Colon (tissue), 2 donors: ENCODE results near the gene IFITM1.
"Not testable (repeated sequence)": the region's sequence is repeated elsewhere in the genome, so short reads cannot be mapped to it uniquely, and the experiment has no call there.

ENCODE experiments used
- FAIRE-seq: peaks from 2 replicates; lab custom pipeline; 2012; peaks lifted over from hg19 to GRCh38; lab: Jason Lieb, UNC
- donor health status: control.
- donor health status: control.

The IFITM1 gene

DNA sequence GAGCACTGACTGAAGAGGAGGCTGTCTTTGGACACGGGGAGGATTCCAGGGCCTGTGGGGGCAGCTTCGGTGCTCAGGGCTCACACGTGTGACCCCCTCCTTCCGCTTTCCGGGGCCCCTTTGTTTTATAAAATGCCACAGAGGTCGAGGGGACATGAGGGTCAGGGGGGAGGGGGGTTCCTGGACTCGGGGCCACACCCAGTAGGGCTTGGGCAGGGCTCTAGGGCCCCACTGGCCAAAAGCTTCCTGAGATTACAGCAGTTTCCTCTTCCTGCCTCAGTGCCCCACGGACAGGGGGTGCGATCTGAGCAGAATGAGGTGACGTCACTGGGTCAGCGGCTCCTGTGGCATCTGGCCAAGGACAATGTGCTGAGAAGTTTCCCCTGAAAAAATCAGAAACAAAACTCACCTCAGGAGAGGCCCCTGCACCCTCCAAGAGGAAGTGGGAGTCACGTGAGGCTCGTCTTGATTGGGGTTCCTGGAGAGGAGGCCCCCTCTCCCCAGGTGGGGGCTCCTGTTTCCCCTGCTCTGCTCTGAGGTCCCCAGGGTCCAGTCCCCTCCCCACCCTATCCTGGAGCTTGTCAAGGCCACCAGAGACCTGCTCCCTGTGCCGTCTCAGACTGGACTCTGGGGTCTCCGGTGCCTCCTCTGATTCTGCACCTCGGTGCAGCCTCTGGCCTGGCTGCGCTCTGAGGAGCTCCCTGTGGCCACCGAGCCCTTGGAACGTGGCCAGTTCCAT, 13.2 kb downstream of the IFITM1 start:
- no peak for FAIRE-seq

- no peak for FAIRE-seq
Measured at GRCh38 chr11:327581-327923, 13.7 kb downstream of the IFITM1 start.

DNA sequence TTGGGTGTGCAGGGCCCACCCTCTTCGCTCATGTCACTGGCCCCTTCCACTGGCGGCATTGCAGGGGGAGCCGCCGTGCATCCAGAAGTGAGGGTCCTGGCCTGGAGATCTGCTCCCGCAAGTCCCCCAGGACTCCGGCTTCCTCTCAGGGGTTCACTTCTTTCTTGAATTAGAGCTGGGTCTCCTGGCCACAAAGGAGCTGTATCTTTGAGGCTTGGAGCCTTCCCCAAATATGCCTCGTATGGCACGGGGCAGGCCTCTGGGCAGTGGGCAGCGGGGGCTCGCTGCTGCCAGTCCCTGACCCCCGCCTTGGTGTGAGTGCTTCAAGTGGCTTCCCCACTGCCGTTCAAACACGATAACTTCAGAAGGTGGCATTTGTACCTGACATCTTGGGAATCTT, 14.2 kb downstream of the IFITM1 start:
- FAIRE-seq, result no peak

- not testable (repeated sequence) for FAIRE-seq
Measured at GRCh38 chr11:328516-329100, 14.8 kb downstream of the IFITM1 start.

DNA sequence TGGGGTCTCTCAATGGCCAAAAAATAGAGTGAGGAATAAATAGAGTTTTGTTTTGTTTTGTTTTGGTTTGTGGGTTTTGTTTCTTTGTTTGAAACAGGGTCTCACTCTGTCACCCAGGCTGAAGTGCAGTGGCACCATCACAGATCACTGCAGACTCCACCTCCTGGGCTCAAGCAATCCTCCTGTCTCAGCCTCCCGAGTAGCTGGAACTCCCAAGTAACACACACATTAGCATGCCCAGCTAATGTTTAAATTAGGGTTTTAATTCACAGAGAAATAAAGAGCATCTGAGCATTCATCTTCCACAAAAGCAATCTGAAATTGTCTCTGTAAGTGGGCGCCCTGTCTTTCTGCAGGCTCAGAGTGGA, 16.0 kb downstream of the IFITM1 start:
- FAIRE-seq, result no peak

GRCh38 chr11:330307-330693, 16.5 kb downstream of the IFITM1 start:
- FAIRE-seq, result no peak

- FAIRE-seq, result no peak
Measured at GRCh38 chr11:330694-331357, 17.0 kb downstream of the IFITM1 start.

- no peak for FAIRE-seq
Measured at GRCh38 chr11:331358-332060, 17.7 kb downstream of the IFITM1 start.

GRCh38 chr11:332651-333480, 19.0 kb downstream of the IFITM1 start:
- FAIRE-seq, result no peak

DNA sequence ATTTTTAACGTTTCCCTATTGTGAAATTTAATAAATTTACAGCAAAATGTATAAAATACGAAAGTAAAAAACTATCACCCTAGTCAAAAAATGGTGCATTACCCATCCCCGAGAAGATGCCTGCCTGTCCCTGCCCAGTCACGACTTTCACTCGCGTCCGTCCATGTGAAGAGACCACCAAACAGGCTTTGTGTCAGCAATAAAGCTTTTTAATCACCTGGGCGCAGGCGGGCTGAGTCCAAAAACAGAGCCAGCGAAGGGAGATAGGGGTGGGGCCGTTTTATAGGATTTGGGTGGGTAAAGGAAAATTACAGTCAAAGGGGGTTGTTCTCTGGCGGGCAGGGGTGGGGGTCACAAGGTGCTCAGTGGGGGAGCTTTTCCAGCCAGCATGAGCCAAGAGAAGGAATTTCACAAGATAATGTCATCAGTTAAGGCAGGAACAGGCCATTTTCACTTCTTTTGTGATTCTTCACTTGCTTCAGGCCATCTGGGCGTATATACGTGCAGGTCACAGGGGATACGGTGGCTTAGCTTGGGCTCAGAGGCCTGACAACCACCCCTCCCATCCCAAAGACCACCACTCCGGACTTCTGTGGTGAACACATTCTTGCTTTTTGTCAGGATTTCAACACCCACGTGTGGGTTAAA, 19.9 kb downstream of the IFITM1 start:
- FAIRE-seq, result not testable (repeated sequence)

DNA sequence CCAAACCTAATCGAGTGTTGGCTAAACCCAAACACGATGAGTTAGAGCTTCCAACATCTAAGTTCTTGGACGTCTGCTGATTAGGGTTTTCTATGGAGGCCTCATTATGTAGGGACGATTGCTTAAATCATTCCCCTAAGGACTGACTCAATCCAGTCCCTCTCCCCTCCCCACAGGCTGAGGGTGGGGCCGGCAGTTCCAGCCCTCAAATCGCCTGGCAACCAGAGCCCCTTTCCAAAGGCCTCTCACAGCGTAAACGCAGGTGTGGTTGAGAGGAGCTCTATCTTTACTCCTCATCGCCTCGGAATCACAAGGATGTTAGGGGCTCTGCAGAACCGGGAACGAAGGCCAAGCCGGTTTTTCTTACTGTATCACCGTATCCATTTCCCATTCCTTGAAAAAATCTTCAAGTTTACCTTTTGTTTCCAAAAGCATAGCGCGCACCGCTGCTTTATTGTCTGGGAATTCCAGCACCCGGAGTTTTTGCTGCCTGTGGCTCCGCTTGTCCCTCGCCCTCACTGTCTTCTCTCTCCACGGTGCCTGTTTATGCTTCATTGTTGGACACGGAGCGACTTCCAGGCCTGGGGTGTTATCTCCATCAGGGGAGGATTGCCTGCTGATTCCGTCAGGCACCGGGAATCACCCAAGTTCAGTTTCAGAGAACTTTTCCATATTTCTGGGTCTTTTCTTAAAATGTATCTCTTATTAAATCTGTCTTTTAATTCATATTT, 20.6 kb downstream of the IFITM1 start:
- FAIRE-seq, result no peak

GRCh38 chr11:335779-336658, 22.2 kb downstream of the IFITM1 start:
- no peak for FAIRE-seq

GRCh38 chr11:336659-337198, 22.9 kb downstream of the IFITM1 start:
- no peak for FAIRE-seq

- no peak for FAIRE-seq
Measured at GRCh38 chr11:337711-338110, 23.9 kb downstream of the IFITM1 start.

DNA sequence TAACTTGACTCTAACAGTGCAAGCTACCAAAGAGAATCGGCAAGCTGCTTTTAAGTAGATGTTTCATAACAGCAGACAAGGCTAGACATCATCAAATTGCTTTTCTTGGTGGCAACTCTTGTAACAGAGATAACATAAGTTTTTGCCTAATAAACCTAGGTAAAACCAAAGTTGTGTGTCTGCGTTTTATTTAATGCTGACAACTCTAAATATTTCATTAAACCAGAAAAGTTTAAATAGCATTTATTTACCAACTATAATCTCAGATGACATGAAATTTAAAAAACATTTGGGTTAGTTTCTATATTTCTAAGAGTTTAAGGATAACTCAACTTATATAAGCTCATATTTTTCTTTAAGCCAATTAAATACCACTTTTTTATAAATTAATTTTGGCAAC, 26.1 kb downstream of the IFITM1 start:
- no peak for FAIRE-seq

- no peak for FAIRE-seq
Measured at GRCh38 chr11:340539-341512, 27.0 kb downstream of the IFITM1 start.

- FAIRE-seq, result no peak
Measured at GRCh38 chr11:342328-342727, 28.5 kb downstream of the IFITM1 start.

DNA sequence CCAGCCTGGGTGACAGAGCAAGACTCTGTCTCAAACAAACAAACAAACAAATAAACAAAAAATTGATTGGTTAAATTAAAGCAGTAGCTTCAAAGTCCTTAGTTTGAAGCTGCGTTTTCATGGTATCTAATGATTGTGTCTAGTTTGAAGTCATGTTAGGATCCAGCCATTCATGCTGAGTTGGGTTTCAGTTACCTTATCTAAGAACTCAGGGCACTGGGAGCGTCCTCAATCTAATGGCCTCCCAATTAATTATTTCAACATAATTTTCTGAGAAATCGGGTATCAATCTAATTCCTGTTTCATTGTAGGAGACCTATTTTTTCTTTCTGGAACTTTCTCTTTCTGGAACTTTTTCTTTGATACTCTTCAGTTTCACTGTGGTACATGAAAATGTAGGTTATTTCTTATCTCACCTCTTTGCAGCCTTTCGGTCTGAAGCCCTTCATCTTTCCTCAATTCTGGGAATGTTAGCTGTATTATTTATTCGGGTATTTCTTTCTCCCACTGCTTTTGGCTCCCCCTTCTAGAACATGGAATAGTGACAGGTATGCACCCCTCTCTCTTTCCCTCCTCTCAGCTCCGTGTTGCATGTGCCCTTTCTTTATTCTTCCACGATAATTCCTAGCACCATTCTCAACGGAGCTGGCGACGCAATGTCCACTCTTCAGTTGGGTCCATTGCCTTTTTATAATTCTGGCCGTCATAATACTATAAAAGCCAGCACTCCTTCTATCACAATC, 31.2 kb downstream of the IFITM1 start:
- FAIRE-seq, result no peak
